Effector CD8-positive, alpha-beta T cell (primary cell): ENCODE measurements around the gene CTDSPL.

Source experiments
- DNase-seq: peaks from one replicate; lab custom pipeline; 2025; lab: John Stamatoyannopoulos, UW

The CTDSPL gene

DNA sequence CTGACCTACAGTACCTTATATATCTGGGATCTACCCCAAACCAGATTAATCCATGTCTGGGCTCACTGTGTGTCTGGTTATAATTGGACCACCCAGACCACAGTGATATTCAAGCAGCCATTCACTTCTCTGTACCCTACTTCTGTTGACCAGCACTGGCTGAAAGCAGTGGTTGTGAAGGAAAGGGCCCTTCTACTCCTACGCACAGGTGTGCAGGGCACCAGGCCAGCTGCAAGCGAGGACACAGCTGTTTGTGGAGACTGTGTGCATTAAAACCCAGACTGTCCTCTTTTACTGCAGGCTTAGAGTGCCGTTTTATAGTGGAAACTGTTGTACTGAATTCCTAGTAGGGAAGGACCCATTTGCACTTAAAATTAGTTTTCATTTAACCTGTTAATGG lies 29.5 kb downstream of the CTDSPL start:
- no peak for DNase-seq

- no peak for DNase-seq
Measured at GRCh38 chr3:37892927-37893600, 31.4 kb downstream of the CTDSPL start.

DNA sequence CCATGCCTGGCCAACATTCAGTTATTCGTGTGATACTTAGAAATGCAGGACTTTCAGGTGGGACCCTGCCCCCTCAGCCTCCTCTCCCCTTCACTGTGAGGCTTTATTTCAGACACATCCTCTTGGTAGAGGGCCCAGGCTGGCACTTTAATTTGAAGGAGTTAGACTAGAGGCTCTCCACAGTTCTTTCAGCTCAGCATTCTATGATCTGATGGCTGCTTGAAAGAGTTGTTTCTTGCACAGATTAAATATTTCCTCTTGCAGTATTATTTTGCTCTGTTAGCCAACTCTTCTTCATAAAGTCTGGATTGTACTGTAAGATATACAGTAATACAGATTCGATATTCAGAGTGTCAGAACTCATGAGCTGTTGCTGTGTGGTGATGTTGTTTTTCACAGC lies 35.1 kb downstream of the CTDSPL start:
- no peak for DNase-seq

GRCh38 chr3:37897763-37898162 lies 36.1 kb downstream of the CTDSPL start:
- no peak for DNase-seq

GRCh38 chr3:37898424-37898823 lies 36.7 kb downstream of the CTDSPL start:
- no peak for DNase-seq

DNA sequence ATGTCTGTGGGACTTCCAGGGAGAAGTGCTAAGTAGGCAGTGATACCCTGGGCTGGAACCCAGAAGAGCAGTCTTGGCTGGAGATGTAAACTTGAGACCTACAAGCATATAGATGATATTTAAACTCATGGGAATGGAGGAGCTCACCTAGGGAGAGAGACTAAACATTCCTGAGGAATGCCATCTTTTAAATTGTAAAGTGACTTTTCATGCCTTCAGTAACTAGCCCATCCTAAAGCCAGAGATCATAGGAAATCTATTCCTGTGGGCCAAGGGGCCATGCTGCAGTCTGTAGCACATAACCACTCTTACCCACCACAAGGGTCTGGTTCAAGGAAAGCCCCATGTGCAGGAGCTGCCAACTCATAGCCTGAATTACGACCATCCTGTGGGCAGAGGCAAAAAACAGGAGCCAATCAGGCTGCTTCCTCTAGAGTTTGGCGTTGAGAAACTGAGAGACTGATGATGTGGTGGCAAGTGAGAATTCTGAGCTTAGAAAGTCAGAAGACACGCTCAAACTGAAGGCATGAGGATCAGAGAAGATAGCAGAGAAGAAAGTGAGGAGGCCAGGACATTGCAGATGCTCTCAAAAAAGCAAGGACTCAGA lies 37.5 kb downstream of the CTDSPL start:
- no peak for DNase-seq

GRCh38 chr3:37899711-37900306 lies 38.1 kb downstream of the CTDSPL start:
- no peak for DNase-seq

- no peak for DNase-seq
Measured at GRCh38 chr3:37901721-37902120, 40.0 kb downstream of the CTDSPL start.

GRCh38 chr3:37902674-37903073 lies 41.0 kb downstream of the CTDSPL start:
- DNase-seq, result no peak

DNA sequence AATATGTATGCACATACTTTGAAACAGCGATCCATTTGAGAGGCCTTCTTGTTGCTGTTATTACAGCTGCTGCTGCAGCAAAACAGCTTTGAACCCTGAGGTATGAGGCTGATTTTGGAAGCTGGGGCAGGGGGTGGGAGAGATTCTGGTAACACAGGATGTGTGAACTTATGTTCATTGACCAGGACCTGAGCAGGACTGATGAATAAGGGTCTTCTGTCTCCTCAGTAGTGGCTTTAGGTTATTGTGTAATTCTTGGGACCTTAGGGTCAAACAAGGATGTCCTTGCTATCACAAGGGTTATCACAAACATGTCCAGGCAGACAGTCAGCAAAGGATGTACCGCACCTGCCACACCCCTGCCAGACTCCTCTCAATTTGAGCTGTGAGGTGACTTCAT lies 41.6 kb downstream of the CTDSPL start:
- no peak for DNase-seq

DNA sequence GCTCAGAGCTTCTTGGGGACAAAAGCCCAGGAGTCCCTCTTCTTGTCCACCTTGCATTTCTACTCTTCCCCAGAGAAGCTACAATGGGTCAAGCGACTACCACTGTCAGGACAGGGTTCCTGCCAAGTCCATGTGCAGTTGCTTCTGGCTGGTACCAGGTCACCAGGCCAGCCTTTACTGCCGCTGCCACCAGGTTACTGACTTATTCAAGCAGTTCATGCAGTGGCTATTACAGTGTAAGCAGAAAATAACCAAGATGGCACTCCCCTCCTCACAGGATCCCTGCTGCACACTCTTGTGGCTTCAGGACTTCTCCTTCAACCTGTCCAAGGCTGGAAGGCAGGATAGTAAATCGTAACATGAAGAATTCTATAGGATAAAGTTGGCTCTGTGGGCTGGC lies 42.1 kb downstream of the CTDSPL start:
- no peak for DNase-seq

DNA sequence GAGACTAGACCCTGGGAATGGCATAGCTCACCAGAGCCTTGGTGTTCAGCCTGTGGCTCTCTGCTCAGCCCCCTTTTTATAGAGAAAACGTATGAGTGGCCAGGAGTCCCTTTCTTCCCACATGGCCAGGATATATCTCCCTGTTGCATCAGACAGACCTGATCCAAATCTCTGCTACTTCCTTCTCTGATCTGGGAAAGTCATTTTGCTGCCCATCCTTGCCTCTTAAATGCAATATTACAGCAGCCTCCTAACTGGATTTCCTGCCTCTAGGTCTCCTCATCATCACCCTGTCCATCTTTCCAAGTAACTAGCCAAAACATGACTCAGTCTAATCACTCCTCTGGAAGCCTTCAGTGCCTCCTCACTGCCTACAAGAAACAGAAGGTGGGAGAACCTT lies 42.9 kb downstream of the CTDSPL start:
- no peak for DNase-seq

DNA sequence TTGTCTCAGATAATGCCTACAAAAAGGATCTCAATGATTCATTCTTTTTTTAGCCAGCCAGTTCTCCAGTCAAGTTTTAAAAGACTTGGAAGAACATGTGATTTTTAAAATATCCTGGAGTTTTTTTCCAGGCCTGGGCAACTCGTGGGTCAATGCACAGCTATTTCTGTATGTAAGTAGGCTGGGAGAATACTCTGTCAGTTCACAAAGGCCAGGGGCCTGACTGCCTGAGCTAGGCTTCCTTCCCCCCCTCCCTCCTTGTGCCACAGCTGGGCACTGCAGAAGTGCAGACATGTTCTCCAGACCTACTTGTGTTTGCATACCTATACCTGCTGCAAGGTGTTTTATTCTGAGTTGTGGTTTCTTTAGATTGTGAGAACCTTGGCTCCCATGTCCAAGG lies 43.7 kb downstream of the CTDSPL start:
- no peak for DNase-seq

GRCh38 chr3:37905987-37906674 lies 44.5 kb downstream of the CTDSPL start:
- DNase-seq, result no peak

DNA sequence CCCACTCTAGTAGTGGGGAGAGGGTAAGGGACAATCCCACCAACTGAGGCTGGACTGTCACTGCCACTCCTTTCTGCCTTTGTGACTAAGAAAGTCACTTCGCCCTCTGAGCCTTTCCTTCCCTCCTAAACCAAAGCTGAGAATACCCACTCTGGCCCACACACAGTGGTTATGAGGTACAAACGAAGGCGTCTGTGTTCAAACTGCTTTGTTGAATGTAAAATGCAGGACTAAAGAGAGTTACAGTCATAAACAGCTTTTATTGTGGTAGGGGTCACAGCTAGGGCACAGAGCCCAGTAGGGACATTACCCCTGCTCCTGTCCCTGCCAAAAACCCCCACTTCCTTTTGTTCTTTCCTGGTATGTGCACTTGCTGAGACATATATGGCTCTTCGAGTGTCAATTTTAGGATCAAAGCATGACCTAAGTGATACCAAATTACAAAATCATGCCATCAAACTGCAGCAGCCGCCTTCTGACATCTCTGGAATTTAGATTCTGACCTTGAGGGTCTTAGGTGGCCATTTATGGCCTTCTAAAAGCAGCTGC lies 45.1 kb downstream of the CTDSPL start:
- DNase-seq, result no peak

- DNase-seq, result no peak
Measured at GRCh38 chr3:37907371-37907770, 45.7 kb downstream of the CTDSPL start.

- no peak for DNase-seq
Measured at GRCh38 chr3:37907906-37908305, 46.2 kb downstream of the CTDSPL start.

DNA sequence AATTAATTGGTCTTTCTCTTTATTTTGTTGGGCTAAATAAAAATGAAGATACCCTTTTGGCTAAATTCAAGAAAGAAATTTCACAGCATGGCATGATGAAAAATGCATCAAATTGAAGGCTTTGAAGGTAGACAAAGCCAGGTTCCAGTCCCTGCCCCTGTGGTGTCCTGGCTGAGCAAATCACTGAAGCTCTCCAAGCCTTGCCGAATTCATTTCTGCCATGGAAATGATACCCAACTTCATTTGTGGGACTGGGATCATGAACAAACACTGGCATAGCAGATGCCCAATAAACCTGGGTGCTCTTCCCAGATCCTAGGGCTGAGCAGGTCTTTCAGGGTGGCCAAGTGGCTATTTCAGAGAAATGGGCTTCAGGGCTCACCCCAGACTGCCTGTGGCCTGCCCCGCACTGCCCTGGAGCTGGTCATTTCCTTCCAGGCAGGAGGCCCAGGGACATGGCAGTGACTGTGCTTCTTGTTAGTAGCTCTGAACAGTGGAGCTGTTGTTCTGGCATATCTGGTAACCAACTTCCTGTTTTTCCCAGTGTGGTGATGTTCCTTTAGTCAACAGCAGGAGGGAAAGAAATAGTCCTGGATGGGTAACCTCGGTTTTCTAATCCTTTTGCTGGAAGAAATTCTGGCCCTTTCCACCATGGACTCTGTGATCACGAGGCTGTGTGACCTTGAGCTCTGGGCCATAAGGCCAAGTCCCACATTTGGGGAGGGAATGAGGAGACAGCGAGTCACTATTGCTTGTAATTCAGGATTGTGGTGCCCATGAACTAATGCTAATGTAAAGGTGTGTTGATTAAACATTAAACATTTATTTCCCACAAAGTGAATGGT lies 47.6 kb downstream of the CTDSPL start:
- no peak for DNase-seq

GRCh38 chr3:37910671-37911400 lies 49.2 kb downstream of the CTDSPL start:
- DNase-seq, result no peak

GRCh38 chr3:37912052-37912733 lies 50.5 kb downstream of the CTDSPL start:
- DNase-seq, result no peak
